ENCODE measurements around the gene IFI6.

Gene IFI6

DNA sequence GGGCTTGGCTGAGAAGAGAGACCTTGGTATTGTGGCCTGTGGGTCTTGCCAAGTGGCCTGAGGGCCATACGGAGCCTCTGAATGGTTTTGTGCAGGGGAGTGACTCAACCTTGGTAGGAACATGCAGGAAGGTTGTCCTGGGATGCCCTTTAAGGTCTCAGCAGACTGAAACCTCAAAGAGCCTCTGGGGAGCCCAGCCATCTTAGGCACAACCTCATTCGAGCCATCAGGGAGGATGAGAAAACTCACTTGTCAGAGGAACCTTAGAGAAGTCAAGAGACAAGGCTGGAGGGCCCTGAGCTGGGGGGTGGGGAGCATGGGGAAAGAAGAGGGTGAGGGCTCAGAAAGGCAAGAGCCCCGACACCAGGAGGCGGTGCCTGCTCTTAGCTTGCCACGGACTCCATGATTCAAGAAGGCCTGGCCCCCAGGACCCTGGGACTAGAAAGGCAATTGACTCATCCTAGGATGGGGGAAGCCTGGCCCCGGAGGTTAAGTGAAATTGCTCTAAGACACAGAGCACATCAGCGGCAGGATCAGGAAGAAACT lies 13.0 kb downstream of the IFI6 start:
- Mint-ChIP-seq H3K4me3 (peak overlapping the region; percentile 80), H3K27me3 (ENCODE audit: low read depth, poor library complexity) (peaks cover 3% of the 10 kb centered on the region), H3K36me3 (ENCODE audit: low read depth) (no peaks in the 10 kb centered on the region), H3K9me3 (no peaks in the 10 kb centered on the region), H3K27ac (no peak overlapping the region), H3K4me1 (peaks cover 52% of the 10 kb centered on the region)
- TF ChIP-seq, protein P1, sequence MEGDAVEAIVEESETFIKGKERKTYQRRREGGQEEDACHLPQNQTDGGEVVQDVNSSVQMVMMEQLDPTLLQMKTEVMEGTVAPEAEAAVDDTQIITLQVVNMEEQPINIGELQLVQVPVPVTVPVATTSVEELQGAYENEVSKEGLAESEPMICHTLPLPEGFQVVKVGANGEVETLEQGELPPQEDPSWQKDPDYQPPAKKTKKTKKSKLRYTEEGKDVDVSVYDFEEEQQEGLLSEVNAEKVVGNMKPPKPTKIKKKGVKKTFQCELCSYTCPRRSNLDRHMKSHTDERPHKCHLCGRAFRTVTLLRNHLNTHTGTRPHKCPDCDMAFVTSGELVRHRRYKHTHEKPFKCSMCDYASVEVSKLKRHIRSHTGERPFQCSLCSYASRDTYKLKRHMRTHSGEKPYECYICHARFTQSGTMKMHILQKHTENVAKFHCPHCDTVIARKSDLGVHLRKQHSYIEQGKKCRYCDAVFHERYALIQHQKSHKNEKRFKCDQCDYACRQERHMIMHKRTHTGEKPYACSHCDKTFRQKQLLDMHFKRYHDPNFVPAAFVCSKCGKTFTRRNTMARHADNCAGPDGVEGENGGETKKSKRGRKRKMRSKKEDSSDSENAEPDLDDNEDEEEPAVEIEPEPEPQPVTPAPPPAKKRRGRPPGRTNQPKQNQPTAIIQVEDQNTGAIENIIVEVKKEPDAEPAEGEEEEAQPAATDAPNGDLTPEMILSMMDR (IDR thresholded peaks at IDR 0.05): no peak
- DNase-seq: no peak

DNA sequence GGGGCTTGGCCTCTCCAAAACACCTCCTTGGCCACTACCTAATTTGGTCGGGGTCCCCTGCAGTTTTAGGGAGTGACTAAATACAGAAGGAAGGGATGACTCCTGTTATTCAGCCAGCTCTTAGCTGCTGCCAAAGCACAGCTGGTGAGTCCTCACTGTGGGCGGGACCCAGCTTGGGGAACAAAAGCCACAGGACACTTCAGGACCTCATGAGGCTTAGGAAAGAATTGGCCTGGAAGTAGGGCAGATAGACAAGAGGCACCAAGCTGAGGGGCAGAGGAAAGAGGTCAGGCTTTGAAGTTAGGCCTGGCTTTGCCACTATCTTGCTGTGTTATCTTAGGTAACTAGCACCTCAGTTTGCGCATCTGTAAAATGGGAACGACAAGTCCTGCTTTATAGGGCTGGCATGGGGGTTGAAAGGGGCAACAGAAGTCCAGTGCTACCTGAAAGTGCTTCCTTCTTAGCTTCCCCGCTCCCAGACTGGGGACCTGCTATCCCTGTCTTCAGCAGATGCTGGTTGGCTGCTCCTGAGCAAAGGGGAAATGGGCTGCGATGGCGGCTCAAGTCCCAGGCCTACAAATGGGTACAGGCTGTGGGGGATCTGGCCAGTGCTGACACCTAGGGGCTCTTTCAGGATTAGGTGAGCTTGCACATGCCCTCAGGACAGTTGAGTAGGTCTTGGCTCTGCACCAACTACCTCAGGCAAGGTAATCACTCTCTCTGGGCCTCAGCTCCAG lies 15.7 kb downstream of the IFI6 start:
- Mint-ChIP-seq H3K27ac (no peak overlapping the region), H3K36me3 (ENCODE audit: low read depth) (no peaks in the 10 kb centered on the region), H3K27me3 (ENCODE audit: low read depth, poor library complexity) (no peaks in the 10 kb centered on the region), H3K4me3 (no peak overlapping the region), H3K4me1 (peaks cover 41% of the 10 kb centered on the region), H3K9me3 (no peaks in the 10 kb centered on the region)
- no peak for DNase-seq
- TF ChIP-seq, protein P1 (IDR thresholded peaks at IDR 0.05): no peak

DNA sequence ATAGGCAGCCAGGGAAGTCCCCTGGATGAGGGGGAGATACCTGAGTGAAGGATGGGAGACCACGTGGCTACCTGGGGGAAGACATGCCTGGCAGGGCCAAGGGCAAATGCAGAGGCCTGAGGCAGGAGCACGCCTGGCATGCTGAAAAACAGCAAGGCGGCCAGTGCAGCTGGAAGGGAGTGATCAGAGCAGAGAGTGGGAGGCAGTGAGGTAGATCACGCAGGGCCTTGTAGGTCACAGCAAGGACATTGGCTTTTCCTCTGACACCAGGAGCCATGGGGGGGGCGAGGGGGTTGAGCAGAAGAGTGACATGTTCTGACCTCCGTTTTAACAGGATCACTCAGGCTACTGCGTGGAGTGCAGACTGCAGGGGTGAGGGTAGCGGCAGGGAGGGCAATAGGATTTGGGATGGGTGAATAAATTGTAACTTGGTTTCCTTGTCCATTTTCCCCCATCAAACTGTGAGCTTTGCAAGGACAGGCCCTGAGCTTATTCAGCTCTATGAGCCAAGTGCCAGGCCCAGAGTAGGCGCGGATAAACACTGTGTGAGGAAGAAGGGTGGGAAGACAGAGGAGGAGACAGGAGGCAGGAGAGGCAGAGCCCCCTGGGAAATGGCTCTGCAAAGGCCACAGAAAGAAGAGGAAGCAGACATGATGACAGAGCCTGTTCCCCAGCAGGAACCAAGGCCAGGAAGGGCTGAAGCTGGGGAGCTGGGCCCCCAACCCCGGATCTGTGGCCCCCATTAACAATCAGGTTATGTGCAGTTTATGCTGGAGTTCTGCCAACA lies 16.6 kb downstream of the IFI6 start:
- peak; percentile 37 for DNase-seq
- H3K36me3 Mint-ChIP-seq (ENCODE audit: low read depth): no peaks in the 10 kb centered on the region
- no peaks in the 10 kb centered on the region for H3K27me3 Mint-ChIP-seq (ENCODE audit: low read depth, poor library complexity)
- peak overlapping the region; percentile 96 for H3K27ac Mint-ChIP-seq
- no peaks in the 10 kb centered on the region for H3K9me3 Mint-ChIP-seq
- no peak overlapping the region for H3K4me3 Mint-ChIP-seq
- H3K4me1 Mint-ChIP-seq: peaks cover 44% of the 10 kb centered on the region
- TF ChIP-seq, protein P1 (IDR thresholded peaks at IDR 0.05): no peak

DNA sequence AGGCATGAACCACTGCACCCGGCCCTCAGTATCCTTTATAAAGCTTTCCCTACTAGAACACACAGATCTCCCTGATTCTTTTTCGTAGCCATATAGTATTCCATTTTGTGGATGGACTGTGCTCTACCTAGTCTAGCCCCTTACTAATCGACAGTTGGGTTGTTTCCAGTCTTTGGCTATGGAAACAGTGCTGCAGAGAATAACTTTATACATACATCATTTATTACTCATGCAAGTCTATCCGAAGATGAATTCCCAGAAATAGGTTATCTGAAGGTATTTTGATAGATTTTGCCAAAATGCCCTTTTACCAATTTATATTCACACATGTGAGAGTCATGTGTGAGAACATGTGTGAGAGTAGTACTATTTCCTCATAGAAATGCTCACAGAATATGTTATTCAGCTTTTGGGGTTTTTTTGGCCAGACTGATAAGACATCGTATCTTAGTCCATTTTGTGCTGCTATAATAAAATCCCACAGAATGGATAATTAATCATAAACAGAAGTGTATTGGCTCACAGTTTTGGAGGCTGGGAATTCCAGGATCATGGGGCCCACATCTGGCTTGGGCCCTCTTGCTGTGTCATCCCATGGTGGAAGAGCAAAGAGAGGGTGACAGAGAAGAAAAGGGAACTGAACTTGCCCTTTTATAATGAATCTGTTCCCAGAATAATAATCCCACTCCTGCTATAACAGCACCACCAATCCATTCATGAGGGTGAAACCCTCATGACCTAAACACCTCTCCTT lies 19.7 kb downstream of the IFI6 start:
- no peak for DNase-seq
- no peaks in the 10 kb centered on the region for H3K27me3 Mint-ChIP-seq (ENCODE audit: low read depth, poor library complexity)
- TF ChIP-seq, protein P1 (IDR thresholded peaks at IDR 0.05): no peak
- no peaks in the 10 kb centered on the region for H3K9me3 Mint-ChIP-seq
- no peaks in the 10 kb centered on the region for H3K36me3 Mint-ChIP-seq (ENCODE audit: low read depth)
- no peak overlapping the region for H3K4me3 Mint-ChIP-seq
- peaks cover 40% of the 10 kb centered on the region for H3K4me1 Mint-ChIP-seq
- H3K27ac Mint-ChIP-seq: no peak overlapping the region

DNA sequence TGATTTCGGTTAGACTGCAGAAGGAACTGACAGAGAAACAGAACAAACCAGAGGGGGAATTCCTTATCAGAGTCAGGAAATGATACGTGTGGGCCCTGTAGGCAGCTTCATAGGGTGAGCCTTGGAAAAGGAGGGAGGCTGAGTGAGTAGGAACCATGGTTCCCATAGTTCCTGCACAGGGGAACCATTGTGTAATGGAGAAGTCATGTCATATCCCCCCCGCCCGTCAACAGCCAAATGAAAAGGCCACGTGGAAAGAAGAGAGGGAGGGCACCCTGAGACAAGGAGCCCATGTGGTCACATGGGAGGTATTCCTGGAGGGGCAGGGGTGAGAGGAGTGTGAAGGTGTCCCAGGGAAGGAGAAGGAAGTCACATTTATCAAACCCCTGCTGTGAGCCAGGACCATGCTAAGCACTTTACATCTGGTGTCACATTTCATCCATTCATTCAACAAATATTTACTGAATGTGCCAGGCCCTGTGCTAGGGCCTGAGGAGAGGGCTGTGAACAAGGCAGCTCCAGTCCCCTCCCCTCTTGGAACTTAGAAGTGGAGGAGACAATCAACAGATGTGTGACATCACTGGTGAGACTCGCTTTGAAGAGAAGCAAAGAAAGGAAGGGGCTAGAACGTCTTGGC lies 21.3 kb downstream of the IFI6 start:
- no peak overlapping the region for H3K4me3 Mint-ChIP-seq
- no peaks in the 10 kb centered on the region for H3K36me3 Mint-ChIP-seq (ENCODE audit: low read depth)
- peak overlapping the region; percentile 83 for H3K27ac Mint-ChIP-seq
- peaks cover 39% of the 10 kb centered on the region for H3K4me1 Mint-ChIP-seq
- peaks cover 8% of the 10 kb centered on the region for H3K27me3 Mint-ChIP-seq (ENCODE audit: low read depth, poor library complexity)
- no peaks in the 10 kb centered on the region for H3K9me3 Mint-ChIP-seq
- no peak for DNase-seq
- TF ChIP-seq, protein P1 (IDR thresholded peaks at IDR 0.05): no peak
